HepG2 (cell line): ENCODE data around the gene RPRD1A. TPM values are rescaled to one million over a fixed set of nuclear protein-coding genes. Genes with fewer than 3 reads are reported as not detected.

Source experiments
- ATAC-seq: fragments of 200-7000 bp; cut with Tn5 transposase; 3 replicates; pipeline ENCODE4 v1.9.1; 2020; ENCODE audit warnings: mild to moderate bottlenecking, moderate library complexity
- BruUV-seq: library from RNA; stranded (reverse); fragments of 400-500 nt; replicated peaks from 2 replicates; lab custom pipeline; 2021; lab: Mats Ljungman, UMichigan
- CTCF ChIA-PET: fragments of 300-600 bp; formaldehyde crosslinking; extraction: SDS; loops from one replicate; lab custom pipeline; 2021; ENCODE audit warnings: low total read pairs, inconsistent platforms, low intra/inter-chr PET ratio; lab: Yijun Ruan, JAX
- POLR2A ChIA-PET: fragments of 350-600 bp; sonication (Branson Sonifier 250); formaldehyde crosslinking; loops from one replicate; lab custom pipeline; 2020; ENCODE audit warnings: antibody characterized with exemption, inconsistent platforms; lab: Yijun Ruan, JAX
- DNase-seq: peaks from one replicate; pipeline ENCODE4 v3.0.0-alpha.2; 2015; ENCODE audit warnings: low spot score
- FAIRE-seq: peaks from 3 replicates; lab custom pipeline; 2011; peaks lifted over from hg19 to GRCh38; lab: Jason Lieb, UNC
- H2AFZ ChIP-seq: one replicate; pipeline ENCODE4 v1.6.1; 2011; ENCODE audit warnings: low read length, inconsistent platforms
- H3K27ac ChIP-seq: fragments of 300-600 bp; 3 replicates; pipeline ENCODE4 v1.8.0; 2011; ENCODE audit warnings: mixed run types, mild to moderate bottlenecking, mixed read lengths, low read length, inconsistent platforms; ENCODE audit not compliant: insufficient read depth; ENCODE audit errors: extremely low read length
- H3K27me3 ChIP-seq, 2 experiments: fragments of 200-600 bp in 1 of 2; 2 replicates in 1 of 2; 3 replicates in 1 of 2; pipeline versions ENCODE4 v1.6.0 to v1.8.0; 2011; ENCODE audit warnings: low read length in 2 of 2, mild to moderate bottlenecking in 2 of 2, moderate library complexity in 2 of 2, inconsistent platforms in 1 of 2; ENCODE audit not compliant: insufficient read depth in 2 of 2, control insufficient read depth in 1 of 2
- H3K36me3 ChIP-seq, 2 experiments: fragments of 200-600 bp in 1 of 2; replicated peaks in 1 of 2; 2 replicates in 1 of 2; 3 replicates in 1 of 2; pipeline versions ENCODE4 v1.5.1 to v1.8.0; 2011; ENCODE audit warnings: low read length in 2 of 2, inconsistent platforms in 1 of 2; ENCODE audit not compliant: insufficient read depth in 2 of 2, control insufficient read depth in 1 of 2
- H3K4me1 ChIP-seq: 2 replicates; pipeline ENCODE4 v1.5.1; 2012; ENCODE audit warnings: low read length, inconsistent platforms; ENCODE audit not compliant: insufficient read depth
- H3K4me2 ChIP-seq: 2 replicates; pipeline ENCODE4 v1.6.0; 2011; ENCODE audit warnings: low read depth, low read length, inconsistent platforms
- H3K4me3 ChIP-seq, 3 experiments: fragments of 200-600 bp in 1 of 3; sonication (generic), shearing (Covaris generic) in 1 of 3; replicated peaks in 1 of 3; 2 replicates each; pipeline ENCODE4 v1.5.1; 2011 to 2016; ENCODE audit warnings: low read length in 3 of 3, inconsistent platforms in 2 of 3, low read depth in 2 of 3, mild to moderate bottlenecking in 2 of 3, control low read depth in 1 of 3, mixed read lengths in 1 of 3; ENCODE audit not compliant: insufficient read depth in 1 of 3
- H3K79me2 ChIP-seq: one replicate; pipeline ENCODE4 v1.6.1; 2011; ENCODE audit warnings: low read length, inconsistent platforms; ENCODE audit not compliant: insufficient read depth
- H3K9ac ChIP-seq: 2 replicates; pipeline ENCODE4 v1.6.0; 2011; ENCODE audit warnings: mild to moderate bottlenecking, low read depth, low read length, inconsistent platforms; ENCODE audit not compliant: insufficient read depth
- H3K9me3 ChIP-seq: 2 replicates; pipeline ENCODE4 v1.5.1; 2012; ENCODE audit warnings: mild to moderate bottlenecking, low read length
- H4K20me1 ChIP-seq: 2 replicates; pipeline ENCODE4 v1.6.0; 2011; ENCODE audit warnings: inconsistent platforms, mild to moderate bottlenecking, low read length, moderate library complexity; ENCODE audit not compliant: insufficient read depth
- BRCA1 ChIP-seq: sonication (generic); formaldehyde crosslinking; IDR thresholded peaks from 2 replicates; pipeline ENCODE4 v1.4.0; 2020; ENCODE audit warnings: missing genetic modification reagents
- BRD4 ChIP-seq: sonication (generic); formaldehyde crosslinking; IDR thresholded peaks from 2 replicates; pipeline ENCODE4 v1.4.0; 2020; ENCODE audit warnings: missing genetic modification reagents
- GTF2F1 ChIP-seq: fragments of 150-350 bp; IDR thresholded peaks from 2 replicates; pipeline ENCODE4 v1.6.1; 2014; ENCODE audit warnings: low read length
- HIVEP1 ChIP-seq: sonication (generic); formaldehyde crosslinking; IDR thresholded peaks from 2 replicates; pipeline ENCODE4 v1.4.0; 2020; ENCODE audit warnings: mild to moderate bottlenecking, missing genetic modification reagents
- KDM1A ChIP-seq: IDR thresholded peaks from 2 replicates; pipeline ENCODE4 v1.6.1; 2016; ENCODE audit warnings: missing compliant biosample characterization
- NFIC ChIP-seq: IDR thresholded peaks from 2 replicates; pipeline ENCODE4 v1.6.1; 2012; ENCODE audit warnings: mild to moderate bottlenecking, low read length, inconsistent platforms
- PTBP1 ChIP-seq: fragments of 200-400 bp; formaldehyde crosslinking; IDR thresholded peaks from 2 replicates; pipeline ENCODE4 v1.6.1; 2018; ENCODE audit warnings: low read length, low read depth; ENCODE audit not compliant: poor library complexity, severe bottlenecking
- SATB2 ChIP-seq: sonication (generic); formaldehyde crosslinking; IDR thresholded peaks from 2 replicates; pipeline ENCODE4 v1.5.0; 2020; ENCODE audit warnings: missing genetic modification reagents
- SRF ChIP-seq: IDR thresholded peaks from 2 replicates; pipeline ENCODE4 v1.6.1; 2011; ENCODE audit warnings: mild to moderate bottlenecking, low read depth, low read length, moderate library complexity
- ZBTB21 ChIP-seq: sonication (generic); formaldehyde crosslinking; IDR thresholded peaks from 2 replicates; pipeline ENCODE4 v1.4.0; 2020; ENCODE audit warnings: missing genetic modification reagents
- ZNF331 ChIP-seq: sonication (generic); formaldehyde crosslinking; IDR thresholded peaks from 2 replicates; pipeline ENCODE4 v1.4.0; 2020; ENCODE audit warnings: missing genetic modification reagents
- ZNF788 ChIP-seq: sonication (generic); formaldehyde crosslinking; IDR thresholded peaks from 2 replicates; pipeline ENCODE4 v1.5.0; 2020; ENCODE audit warnings: mild to moderate bottlenecking, missing genetic modification reagents, borderline replicate concordance
- WGBS: methylation state at CpG from one replicate; pipeline ENCODE4 v1.1.6; 2017; ENCODE audit warnings: low lambda C conversion rate; 5-methylcytosine and 5-hydroxymethylcytosine counted together
- in situ Hi-C: cut with HindIII; loops from 2 replicates; pipeline ENCODE4 v1.10.0; 2017; ENCODE audit warnings: low pct_unique_long_range_greater_than_20kb; ENCODE audit not compliant: extremely low pct_ligation_motif_present
- intact Hi-C: fragments of 100-400 bp; cut with micrococcal nuclease; formaldehyde crosslinking; loops from one replicate; pipeline ENCODE4 v1.10.0; 2022; ENCODE audit not compliant: unreplicated experiment
- polyA plus RNA-seq, 8 experiments: library from polyadenylated mRNA; depleted of rRNA in 3 of 8; stranded (reverse) in 7 of 8; unstranded in 1 of 8; fragments of >200 nt; fragmentation: Illumina TruSeq in 4 of 8; extraction: Trizol in 4 of 8; gene quantifications; 2 replicates each; pipeline versions ENCODE4 v1.2.1 to v1.2.3, GENCODE V29; 2011 to 2016; ENCODE audit warnings: low read depth in 4 of 8, missing spikeins in 1 of 8, mixed read lengths in 1 of 8; ENCODE audit not compliant: insufficient read depth in 1 of 8
- total RNA-seq, 5 experiments: library from RNA; depleted of rRNA; stranded (reverse); fragments of >200 nt; fragmentation: Illumina TruSeq; extraction: Trizol; gene quantifications; 2 replicates each; pipeline ENCODE4 v1.2.3, GENCODE V29; 2016; ENCODE audit warnings: low read depth in 1 of 5
- TF ChIP-seq, protein P1 (sequence below): sonication (generic); formaldehyde crosslinking; IDR thresholded peaks from 2 replicates; pipeline ENCODE4 v1.5.0; 2020; ENCODE audit warnings: missing genetic modification reagents
- TF ChIP-seq, protein P2 (sequence below): sonication (generic); formaldehyde crosslinking; IDR thresholded peaks from 2 replicates; pipeline ENCODE4 v1.8.1; 2023; ENCODE audit warnings: missing genetic modification reagents, mild to moderate bottlenecking, borderline replicate concordance
- TF ChIP-seq, protein P3 (sequence below): sonication (generic); formaldehyde crosslinking; IDR thresholded peaks from 2 replicates; pipeline ENCODE4 v1.8.0; 2022; ENCODE audit warnings: missing genetic modification reagents, mild to moderate bottlenecking, borderline replicate concordance

The RPRD1A gene
- total and polyA plus RNA-seq, 2 of the 13 experiments (the other 11 are each of a cell fraction or from before 2014, with no cell fraction given) = 42.5 to 78.2 TPM

DNA sequence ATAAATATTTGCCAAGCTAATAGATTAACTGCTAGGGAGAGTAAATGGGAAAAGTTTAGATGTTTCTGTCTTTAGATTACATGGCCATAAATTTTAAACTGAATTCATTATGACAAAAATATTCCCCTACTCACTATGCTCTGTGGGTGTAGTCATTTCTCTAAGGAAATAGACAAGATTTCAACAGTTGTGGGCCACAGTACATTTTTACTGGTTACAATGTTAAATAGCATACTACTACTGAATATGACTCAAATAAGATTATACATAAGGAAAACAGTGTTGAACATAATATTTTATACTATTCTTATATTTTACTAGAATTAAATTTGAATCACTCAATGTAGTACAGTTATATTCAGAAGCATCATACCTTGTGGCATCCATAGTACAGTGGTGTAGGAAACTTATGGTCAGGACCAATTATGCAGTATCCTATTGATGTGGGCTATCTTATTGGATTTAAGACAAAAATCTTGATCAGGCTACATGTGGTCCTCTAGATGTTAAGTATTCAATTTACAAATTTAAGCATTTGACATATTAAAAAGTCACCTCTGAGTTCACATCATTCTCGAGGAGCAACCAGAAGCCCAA lies 33.0 kb downstream of the RPRD1A start:
- in situ Hi-C loops = no loop called here
- WGBS = 100% methylated on average over 1 of the region's 1 CpG
- H3K36me3 ChIP-seq = peaks cover 2 to 27% of the 10 kb centered on the region in 2 experiments; a peak in 4 of 5 replicates
- FAIRE-seq (no peak), DNase-seq (no peak), ATAC-seq (no peak)
- TF ChIP-seq NFIC = no peak
- TF ChIP-seq HIVEP1 (CRISPR knock-in tag) = no peak
- TF ChIP-seq GTF2F1 = no peak
- no peak for TF ChIP-seq BRCA1 (CRISPR knock-in tag)
- TF ChIP-seq, protein P1, sequence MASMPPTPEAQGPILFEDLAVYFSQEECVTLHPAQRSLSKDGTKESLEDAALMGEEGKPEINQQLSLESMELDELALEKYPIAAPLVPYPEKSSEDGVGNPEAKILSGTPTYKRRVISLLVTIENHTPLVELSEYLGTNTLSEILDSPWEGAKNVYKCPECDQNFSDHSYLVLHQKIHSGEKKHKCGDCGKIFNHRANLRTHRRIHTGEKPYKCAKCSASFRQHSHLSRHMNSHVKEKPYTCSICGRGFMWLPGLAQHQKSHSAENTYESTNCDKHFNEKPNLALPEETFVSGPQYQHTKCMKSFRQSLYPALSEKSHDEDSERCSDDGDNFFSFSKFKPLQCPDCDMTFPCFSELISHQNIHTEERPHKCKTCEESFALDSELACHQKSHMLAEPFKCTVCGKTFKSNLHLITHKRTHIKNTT = no peak
- TF ChIP-seq PTBP1 = no peak
- no peak for TF ChIP-seq ZNF331 (CRISPR knock-in tag)
- no peak for TF ChIP-seq BRD4 (CRISPR knock-in tag)
- no peak for TF ChIP-seq KDM1A (CRISPR knock-in tag)
- TF ChIP-seq SATB2 (CRISPR knock-in tag) = no peak
- TF ChIP-seq ZNF788 (CRISPR knock-in tag) = no peak
- no peak for TF ChIP-seq ZBTB21 (CRISPR knock-in tag)
- TF ChIP-seq, protein P2, sequence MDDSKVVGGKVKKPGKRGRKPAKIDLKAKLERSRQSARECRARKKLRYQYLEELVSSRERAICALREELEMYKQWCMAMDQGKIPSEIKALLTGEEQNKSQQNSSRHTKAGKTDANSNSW (CRISPR knock-in tag) = no peak
- TF ChIP-seq, protein P3, sequence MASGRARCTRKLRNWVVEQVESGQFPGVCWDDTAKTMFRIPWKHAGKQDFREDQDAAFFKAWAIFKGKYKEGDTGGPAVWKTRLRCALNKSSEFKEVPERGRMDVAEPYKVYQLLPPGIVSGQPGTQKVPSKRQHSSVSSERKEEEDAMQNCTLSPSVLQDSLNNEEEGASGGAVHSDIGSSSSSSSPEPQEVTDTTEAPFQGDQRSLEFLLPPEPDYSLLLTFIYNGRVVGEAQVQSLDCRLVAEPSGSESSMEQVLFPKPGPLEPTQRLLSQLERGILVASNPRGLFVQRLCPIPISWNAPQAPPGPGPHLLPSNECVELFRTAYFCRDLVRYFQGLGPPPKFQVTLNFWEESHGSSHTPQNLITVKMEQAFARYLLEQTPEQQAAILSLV (CRISPR knock-in tag) = no peak
- no peak for TF ChIP-seq SRF
- H3K4me3 ChIP-seq = no peak overlapping the region
- no peak overlapping the region for H3K27ac ChIP-seq
- H2AFZ ChIP-seq = no peak overlapping the region
- peaks cover 10% of the 10 kb centered on the region for H3K4me1 ChIP-seq
- H4K20me1 ChIP-seq = peaks cover 18% of the 10 kb centered on the region
- ChIA-PET POLR2A (no interaction called here), CTCF (no interaction called here)
- peaks cover 70% of the 10 kb centered on the region for H3K79me2 ChIP-seq
- H3K9ac ChIP-seq = no peak overlapping the region
- H3K4me2 ChIP-seq = no peak overlapping the region
- peaks cover 18% of the 10 kb centered on the region for H3K9me3 ChIP-seq
- intact Hi-C loops = no loop called here
- no TSS peak for BruUV-seq
- H3K27me3 ChIP-seq = no peaks in the 10 kb centered on the region
